HG03378 (cell line): ENCODE results near the gene PLD5.
"Not testable (repeated sequence)": the region's sequence is repeated elsewhere in the genome, so short reads cannot be mapped to it uniquely, and the experiment has no call there.

Experiments
- ATAC-seq: cut with Tn5 transposase; IDR thresholded peaks from one replicate; pipeline ENCODE4 v1.9.1; 2021; ENCODE audit warnings: mild to moderate bottlenecking, moderate library complexity; ENCODE audit not compliant: unreplicated experiment

Gene PLD5

DNA sequence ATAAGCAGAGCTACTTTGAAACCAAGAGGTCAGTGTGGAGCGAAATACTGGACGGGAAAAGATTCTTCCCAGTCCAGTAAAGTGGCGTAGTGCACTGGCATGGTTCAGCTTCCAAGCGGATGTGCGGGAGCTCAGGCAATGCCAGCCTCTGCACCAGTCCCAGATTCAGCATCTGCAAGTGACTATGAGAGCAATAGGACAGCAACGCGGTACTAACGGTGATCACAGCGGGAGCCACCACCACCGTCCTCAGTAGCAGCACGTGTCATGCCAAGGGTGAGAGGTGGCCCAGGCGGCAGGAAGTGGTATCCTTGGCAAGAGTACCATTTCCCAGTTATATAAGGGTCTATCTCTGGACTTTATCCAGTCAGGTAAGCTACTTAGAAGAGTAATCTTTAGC is 17.8 kb downstream of the PLD5 start:
- no peak for ATAC-seq

GRCh38 chr1:242489545-242489944 is 35.0 kb downstream of the PLD5 start:
- no peak for ATAC-seq

GRCh38 chr1:242477944-242478343 is 46.6 kb downstream of the PLD5 start:
- ATAC-seq, result no peak

DNA sequence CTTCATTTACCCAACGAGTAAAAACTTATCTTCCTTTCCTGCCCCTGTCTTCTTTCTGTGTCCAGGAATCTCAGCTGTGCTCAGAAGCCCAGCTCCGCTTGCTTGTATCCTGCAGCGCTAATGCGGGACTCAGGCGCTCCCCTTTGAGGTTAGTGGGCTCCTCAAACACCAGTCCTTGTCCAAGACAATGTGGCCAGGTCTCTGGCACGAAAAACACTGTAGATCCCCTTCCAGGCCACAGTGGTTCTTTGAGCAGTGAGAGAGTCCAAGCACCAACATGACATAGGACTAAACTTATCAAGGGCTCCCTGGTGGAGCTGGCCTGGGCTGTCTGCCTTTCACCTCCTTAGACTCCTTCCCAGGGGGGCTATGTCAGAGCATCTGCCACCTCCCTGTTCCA is 53.7 kb downstream of the PLD5 start:
- ATAC-seq, result no peak

DNA sequence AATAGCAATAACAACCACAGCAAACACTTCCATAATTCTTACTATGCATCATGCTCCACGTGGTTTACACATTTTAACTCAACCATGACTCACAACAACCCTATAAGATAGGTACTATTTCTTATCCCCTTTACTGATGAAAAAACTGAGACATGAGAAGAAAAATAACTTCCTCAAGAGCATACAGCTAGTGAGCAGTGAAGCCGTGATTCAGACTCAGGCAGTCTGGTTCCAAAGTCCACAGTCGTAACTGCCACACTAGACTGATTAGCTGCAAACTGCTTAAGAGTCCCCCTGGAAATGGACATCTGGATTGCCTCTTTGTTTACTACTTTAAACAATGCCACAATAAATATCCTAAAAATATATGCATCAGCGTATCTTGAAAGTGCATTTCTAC is 55.7 kb downstream of the PLD5 start:
- ATAC-seq, result no peak

GRCh38 chr1:242467556-242468145 is 56.8 kb downstream of the PLD5 start:
- ATAC-seq, result no peak

GRCh38 chr1:242462867-242463266 is 61.6 kb downstream of the PLD5 start:
- no peak for ATAC-seq

DNA sequence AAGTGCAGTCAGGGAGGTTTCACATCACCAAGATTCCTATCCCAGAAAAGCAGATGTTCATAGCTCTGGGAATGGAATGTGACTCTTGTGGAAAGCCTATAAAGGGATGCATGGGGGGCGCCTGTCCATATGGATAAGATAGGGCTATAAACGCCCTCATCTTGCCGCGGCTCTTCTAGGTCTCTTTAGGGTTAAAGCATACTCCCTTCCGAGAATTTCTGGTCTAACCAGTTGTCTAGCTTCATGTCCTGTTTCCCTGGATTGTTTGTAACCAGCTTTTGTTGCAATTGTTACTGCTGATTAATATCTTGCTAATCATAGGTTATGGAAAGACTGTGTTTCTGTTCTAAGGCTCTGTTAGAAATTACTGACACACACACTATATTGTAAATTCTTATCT is 64.8 kb downstream of the PLD5 start:
- ATAC-seq, result not testable (repeated sequence)

- ATAC-seq, result no peak
These were observed 67.7 kb downstream of the PLD5 start for GRCh38 chr1:242456726-242457269.

- ATAC-seq, result peak; percentile 23
These were observed 69.5 kb downstream of the PLD5 start for GRCh38 chr1:242455052-242455361.

GRCh38 chr1:242454262-242455051 is 70.0 kb downstream of the PLD5 start:
- ATAC-seq, result peak; percentile 68

GRCh38 chr1:242452573-242452972 is 71.9 kb downstream of the PLD5 start:
- ATAC-seq, result no peak

GRCh38 chr1:242449661-242450060 is 74.8 kb downstream of the PLD5 start:
- ATAC-seq, result no peak

GRCh38 chr1:242448910-242449645 is 75.4 kb downstream of the PLD5 start:
- no peak for ATAC-seq

DNA sequence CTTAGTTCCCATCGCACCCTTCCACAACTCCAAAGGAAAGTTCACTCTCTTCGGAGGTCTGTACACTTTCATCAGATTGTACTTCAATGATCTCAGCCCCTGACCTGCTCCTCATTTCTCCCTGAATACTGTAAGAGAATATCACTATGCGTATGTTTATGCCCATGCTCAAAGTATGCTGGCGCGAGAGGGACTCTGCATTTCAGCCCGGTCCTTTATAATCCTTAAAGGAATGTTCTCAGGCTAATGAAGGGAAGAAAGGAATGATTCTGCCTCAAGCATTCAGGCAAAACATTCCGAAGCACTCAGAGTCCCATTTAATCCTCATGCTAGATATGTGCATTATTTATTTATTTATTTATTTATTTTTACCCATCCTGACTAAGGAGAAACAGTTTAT is 76.8 kb downstream of the PLD5 start:
- ATAC-seq, result no peak

GRCh38 chr1:242440757-242441156 is 83.7 kb downstream of the PLD5 start:
- ATAC-seq, result no peak

DNA sequence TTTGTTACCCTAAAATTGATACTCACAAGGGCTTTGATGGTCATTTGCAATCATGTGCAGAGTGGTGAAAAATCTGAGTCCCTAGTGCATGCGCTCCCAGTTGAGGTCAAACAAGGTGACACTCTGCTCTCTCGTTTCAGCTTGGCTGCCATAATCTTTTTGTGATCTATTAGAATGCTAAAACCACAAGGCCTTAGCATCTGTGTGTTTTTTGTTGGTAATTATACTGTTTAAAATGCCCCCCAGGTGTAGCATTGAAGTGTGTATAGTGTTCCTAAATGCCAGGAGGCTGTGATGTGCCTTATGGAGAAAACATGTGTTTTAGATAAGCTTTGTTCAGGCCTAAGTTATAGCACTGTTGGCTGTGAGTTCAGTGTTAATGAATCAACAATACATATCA is 89.3 kb downstream of the PLD5 start:
- no peak for ATAC-seq

GRCh38 chr1:242432491-242433095 is 91.9 kb downstream of the PLD5 start:
- no peak for ATAC-seq

DNA sequence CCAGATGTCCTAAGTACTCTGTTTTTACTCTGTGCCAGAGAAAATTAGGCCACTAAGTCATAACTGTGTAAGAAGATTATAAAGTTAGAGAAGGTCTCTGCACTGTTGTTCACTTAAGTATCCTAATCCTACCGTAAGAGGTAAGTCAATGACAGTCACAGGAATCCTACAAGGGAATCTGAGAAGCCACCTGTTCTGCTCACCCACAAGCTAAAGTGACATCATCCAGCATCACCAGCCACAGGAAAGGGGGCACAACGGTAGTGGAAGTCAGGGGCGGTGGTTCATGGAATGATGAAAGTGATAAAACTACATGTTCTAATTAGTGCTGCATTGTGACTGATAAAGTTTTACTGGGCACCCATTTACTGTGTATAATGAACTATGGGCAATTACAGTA is 92.7 kb downstream of the PLD5 start:
- no peak for ATAC-seq

- no peak for ATAC-seq
These were observed 93.5 kb downstream of the PLD5 start for GRCh38 chr1:242430956-242431355.

DNA sequence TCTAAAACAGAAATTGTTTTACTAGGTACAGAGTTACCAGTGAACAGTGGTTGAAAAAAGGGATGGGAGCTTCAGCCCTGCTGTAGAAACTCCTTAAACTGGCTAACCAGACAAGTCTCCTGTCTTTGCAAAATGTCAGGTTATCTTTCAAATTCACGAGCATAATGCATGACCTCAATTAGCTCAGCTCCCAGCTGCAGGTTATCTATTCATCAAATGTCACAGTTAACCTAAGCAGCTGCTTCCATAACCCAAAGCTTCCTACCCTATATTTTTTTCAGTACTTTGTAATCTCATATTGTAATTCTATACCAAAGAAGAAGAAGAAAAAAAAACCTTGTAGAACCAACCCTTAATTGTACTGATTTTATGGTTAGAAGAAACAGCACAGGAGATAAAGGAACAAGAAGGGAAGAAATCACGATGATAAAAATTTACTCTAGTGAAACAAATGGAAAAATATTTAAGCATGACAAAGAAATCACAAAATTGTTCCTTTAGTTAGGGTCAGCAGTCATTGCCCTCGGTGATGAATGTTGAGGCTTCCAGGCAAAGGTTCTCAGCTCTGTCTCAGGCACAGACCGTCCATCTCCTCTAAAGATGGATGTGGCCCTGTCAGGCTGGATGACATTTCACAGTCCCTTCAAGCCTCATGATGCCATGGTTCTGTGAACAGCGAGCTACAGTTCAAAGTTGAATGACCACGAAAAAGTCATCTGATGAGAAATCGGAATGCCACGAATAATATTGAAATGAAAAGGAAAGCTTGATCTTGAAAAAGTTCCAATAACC is 95.9 kb downstream of the PLD5 start:
- ATAC-seq, result no peak
